GM19395 (cell line): ENCODE data around the gene CNTNAP2.

ENCODE experiments used
- ATAC-seq: cut with Tn5 transposase; IDR thresholded peaks from one replicate; pipeline ENCODE4 v1.9.1; 2021; ENCODE audit warnings: mild to moderate bottlenecking, moderate library complexity; ENCODE audit not compliant: unreplicated experiment

The CNTNAP2 gene

DNA sequence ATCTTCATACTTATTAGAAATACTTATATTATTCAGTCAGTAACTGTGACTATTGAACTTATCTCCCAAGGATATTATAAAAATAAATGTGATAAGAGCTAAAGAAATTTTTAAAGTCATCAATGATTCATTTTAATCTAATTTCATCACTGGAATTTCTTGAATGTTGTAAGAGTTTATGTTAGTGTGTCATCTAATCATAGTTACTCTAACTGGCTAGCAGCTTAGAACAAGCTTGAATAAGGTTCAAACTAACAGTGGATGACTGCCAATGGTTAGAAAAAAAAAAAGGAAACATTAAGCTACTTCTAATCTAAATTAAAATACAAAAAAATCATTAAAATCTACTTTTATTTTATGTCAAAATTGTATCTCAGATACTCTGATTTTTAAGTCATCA lies 1066.3 kb downstream of the CNTNAP2 start:
- ATAC-seq: no peak

DNA sequence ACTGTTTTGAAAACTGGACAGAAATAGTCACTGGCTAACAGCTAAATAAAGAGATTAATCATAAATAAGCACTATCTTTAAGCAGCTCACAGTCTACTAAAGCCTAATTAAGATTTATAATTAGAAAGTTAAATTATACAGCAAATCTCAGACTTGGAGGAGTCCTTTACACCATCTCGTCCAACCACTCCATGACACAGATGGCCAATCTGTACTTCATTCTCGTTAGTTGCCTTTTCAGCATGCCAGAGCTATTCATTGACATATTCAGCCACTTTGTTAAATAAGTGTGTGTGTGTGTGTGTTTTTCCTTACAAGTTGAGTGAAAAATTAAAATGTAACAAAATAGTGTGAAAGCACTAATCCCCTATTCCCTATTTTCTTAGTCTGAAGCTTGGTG lies 1066.7 kb downstream of the CNTNAP2 start:
- no peak for ATAC-seq

DNA sequence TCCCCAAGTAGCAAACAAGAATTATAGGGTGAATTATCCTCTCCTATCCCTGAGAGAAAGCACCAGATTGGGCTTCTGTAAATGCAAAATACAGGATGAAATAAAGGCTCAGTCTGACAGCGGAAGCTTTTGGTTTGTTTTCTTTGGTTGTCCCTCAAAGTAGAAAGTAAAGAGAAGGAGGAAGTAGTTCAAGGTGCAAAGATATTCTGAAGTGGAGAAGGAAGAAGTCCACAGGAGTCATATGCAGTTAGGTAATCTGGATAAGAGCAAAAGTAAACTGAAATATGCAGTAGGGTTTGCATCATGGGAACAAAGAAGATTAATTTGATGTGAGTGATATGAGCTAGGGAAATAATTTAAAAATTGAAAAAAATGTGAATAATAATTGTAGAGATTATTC lies 1071.9 kb downstream of the CNTNAP2 start:
- ATAC-seq: no peak

DNA sequence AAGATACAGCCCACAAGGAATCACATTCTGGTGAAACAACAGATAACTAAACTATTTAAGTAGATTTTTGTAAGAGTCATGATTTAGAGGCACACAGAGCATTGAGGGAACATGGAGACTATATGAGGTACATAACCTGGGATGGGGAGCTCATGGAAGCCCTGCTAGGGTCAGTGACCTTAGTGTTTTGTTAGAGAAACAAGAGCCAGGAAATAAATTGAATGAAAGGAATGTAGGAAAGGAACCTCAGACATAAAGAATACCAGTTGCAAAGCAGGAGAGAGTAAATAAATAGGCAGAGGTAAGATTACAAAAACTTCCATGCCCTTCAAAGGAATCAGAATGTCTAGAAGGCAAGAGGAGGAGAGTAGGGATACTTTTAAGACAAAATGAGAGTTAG lies 1076.9 kb downstream of the CNTNAP2 start:
- no peak for ATAC-seq

DNA sequence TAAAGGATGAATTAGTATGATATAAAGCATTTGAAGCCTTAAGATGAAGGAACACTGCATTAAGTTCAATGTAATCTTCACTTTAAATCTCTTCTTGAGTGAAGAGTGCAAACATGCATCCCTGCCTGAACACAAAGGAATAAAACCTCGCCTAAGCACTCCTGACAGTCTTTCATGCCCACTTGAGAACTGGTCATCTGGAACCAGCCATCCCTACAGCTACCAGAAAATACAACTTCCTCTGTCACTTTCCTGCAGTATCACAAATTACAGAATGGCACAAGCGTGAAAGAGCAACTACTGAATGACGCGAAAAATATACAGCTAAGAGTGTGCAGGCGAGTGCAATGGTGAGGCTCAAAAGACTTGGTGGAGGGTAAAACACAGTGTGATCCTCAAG lies 1079.9 kb downstream of the CNTNAP2 start:
- no peak for ATAC-seq

DNA sequence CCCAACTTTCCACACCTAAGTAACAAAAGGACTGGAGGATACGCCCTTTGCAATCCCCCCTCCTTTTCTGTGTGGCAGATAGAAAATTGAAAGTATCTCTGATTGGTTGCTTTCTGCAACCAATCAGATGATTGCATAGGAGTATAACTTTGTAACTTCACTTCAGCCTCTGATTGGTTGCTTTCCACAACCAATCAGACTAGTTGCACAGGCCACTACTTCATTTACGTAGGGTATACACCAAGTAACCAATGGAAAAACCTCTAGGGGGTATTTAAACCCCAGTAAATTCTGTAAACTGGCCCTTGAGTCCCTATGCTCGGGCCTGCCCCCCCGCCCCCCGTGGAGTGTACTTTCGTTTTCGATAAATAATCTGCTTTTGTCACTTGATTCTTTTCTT lies 1080.4 kb downstream of the CNTNAP2 start:
- no peak for ATAC-seq

DNA sequence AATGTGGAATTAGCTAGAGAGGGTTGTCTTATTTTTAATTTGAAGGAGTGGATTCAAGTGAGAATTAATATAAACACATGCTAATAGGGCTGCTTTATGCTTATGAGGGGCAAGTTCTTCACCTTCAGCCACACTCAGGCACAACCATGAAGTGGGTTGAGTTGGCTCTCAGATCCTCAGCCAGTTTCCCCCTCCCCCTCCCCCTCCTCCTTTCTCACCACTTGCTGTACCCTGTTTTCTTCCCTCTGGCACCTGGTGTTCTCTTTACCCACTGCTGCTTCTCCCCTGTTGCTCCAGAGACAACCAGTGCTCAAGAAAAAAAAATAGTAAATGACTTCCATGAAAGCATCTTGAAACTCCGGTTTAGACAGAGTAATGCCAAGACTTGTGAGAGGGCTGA lies 1083.3 kb downstream of the CNTNAP2 start:
- no peak for ATAC-seq

DNA sequence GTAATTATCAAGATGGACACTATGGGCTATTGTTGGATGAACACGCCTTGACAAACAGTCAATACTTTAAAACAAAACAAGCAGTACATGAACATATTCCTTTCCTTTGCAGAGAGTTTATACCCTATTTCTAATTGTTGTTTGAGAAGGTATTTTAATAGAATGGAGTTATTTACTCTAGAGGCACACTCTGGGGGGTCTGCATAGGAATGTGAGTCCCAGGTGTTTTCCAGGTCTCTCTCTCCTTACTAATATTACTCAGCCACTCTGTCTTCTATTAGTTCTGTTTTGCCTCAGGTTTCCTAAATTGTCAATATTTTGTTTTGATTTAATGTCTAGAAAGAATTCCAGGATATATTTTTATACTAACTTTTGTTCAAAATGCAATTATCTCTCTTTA lies 1091.4 kb downstream of the CNTNAP2 start:
- ATAC-seq: no peak

DNA sequence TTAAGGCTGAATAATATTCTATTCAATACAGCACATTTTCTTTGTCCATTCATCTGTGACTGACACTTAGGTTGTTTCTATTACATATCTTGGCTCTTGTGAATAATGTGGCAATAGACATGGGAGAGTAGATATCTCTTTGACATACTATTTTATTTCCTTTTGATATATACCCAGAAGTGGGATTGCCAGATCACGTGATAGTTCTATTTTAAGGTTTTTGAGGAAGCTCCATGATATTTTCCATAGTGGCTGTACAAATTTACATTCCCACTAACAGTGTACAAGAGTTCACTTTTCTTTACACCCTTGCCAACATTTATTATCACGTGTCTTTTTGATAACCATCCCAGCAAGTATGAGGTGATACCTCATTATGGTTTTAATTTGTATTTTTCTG lies 1114.7 kb downstream of the CNTNAP2 start:
- no peak for ATAC-seq

DNA sequence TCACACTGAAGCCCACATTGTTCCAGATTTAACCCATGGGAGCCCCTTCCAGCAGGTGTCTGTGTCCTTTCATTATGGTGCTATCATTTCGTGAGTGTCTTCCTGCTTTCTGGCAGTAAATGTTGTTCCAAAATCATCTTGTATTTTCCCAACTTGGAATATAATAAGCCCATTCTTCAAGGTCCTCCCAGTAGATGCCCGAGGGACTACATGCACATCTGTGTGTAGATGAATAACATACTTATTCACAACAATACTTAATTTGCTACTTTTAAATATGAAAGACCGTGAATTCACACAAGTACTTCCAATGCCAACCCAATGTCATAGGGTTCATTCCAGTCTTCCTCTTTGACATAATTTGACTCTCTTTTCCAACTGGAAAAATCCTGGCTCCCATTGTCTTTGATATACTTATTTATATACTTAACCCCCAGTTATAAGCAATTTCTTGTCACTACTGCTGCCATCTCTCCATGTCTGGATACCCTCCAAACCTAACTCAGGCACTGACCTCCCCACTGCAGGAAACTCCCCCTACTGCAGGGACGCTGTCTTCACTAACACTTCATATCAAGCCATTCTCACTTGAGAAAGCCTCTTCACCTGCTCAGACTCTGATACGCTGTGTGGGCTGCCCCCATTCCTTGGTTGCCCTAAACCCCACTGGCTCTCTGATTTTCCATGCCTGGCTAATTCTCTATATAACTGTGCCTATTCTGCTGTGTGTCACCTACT lies 1119.2 kb downstream of the CNTNAP2 start:
- no peak for ATAC-seq

DNA sequence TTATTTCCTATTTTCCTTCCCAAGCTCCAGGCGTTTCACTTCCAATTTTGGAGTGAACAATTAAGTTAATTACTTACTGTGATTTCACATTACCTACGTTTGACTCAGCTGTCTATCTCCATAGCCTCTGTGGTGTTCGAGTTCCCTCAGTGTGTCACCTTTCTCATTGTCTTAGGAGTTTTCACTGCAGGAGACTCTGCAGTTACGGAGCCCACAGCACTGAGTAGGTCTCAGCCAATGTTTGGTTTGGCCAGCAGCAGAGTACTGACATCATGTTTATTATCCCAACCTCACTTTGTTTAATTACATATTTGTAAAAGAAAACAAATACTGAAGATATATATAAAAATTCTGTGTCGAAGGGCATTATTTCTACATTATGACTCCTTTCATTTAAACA lies 1123.9 kb downstream of the CNTNAP2 start:
- ATAC-seq: no peak

DNA sequence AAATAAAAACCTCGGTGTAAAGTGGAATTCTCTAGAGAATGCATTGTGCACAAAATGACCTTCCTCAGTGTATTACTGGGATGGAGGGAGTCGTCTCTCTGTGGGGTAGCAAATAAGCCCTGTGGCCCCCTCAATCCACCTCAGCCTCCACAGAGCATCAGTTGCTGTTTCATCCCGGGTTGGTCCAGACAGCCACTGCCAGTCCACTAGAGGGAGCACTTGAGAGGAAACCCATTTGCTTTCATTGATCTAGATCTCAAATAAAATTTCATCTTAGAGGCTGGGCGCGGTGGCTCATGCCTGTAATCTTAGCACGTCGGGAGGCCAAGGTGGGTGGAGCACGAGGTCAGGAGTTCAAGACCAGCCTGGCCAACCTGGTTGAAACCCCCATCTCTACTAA lies 1128.7 kb downstream of the CNTNAP2 start:
- peak; percentile 88 for ATAC-seq

DNA sequence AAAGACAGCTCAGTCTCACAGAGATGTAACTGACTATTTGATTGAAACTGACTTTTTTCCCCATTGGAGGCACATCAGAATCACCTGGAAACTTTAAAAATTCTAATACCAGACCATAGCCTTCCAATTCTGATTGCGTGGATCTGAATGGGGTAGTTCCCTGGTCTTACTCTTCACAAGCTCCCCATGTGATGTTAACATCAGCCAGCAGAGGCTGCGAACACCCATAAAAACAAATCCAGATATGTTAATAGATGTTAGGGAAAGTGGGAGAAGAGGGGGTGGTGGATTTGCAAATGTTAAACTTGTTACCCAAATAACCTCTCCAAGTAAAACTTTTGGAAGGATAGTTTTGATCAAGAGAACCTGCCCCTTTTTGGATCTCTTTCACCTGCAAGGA lies 1133.4 kb downstream of the CNTNAP2 start:
- ATAC-seq: no peak

DNA sequence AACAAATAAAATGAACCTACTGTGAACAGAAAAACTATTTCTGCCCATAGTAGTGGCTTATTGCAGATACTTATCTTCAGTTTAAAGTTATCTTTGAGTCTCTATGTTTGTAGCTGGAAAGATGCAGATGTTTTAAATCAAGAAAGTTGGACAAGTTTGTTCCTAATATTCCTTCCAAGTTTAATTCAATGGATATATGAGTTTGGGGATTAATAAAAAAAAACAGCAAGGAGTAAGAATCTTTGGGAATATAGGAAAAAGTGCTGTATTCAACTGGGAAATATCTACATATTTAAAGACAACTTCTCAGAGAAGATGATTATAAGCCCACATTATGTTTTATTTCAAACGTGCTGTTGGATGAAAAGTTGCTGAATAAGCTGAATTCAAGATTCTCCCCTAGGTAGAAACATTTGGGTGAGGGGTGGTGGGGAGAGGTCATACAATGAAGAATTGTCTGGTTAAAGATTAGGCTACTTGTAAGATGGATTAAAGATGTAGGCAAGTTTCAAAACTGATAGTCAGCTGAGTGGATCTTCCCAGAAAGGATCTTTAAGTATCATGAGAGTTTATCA lies 1135.2 kb downstream of the CNTNAP2 start:
- no peak for ATAC-seq

DNA sequence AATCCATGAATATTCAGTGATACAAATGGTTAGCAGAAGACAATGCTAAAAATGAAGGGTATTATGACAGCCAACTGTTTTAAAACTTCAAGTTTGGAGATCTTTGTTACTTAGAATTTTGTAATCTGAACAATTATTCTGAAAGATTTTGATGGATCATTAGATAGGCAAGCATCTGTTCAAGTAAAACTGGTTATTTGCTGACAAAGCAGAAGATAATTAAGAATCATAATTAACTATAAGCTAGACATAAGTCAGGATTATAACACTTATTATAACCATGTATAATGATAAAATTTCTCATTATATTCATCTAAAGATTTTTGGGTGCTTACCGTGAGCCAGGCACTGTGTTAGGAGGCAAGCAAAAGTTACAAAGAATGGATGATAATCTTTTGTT lies 1145.1 kb downstream of the CNTNAP2 start:
- ATAC-seq: no peak

DNA sequence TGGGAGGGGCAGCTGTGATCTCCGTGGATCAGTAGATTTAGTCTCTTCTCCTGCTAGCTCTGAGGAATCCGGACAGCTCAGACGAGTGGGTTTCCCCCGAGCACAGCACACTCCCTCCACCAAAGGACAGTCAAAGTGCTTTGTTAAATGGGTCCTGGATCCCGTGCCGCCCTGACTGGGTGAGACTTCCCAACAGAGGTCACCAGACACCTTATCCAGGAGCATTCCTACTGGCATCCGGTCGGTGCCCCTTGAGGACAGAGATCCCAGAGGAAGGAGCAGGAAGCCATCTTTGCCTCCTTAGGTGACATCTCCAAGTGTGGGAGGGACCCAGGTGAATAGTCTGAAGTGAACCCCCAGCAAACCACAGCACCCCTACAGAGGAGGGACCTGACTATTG lies 1148.9 kb downstream of the CNTNAP2 start:
- ATAC-seq: no peak

DNA sequence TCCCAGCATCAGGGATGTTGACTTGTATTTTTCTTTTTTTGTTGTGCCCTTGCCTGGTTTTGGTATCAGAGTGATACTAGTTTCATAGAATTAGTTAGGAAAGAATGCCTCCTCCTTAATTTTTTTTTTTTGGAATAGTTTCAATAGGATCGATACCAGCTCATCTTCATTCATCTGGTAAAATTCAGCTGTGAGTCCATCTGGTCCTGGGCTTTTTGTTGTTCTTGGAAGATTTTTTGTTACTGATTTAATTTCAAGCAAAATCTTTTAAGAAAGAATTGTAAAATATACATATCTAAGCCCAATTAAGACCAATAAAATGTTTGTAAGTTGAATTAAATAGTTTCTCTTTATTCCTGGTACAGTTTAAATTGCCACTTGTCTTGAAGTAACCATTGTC lies 1159.5 kb downstream of the CNTNAP2 start:
- no peak for ATAC-seq

DNA sequence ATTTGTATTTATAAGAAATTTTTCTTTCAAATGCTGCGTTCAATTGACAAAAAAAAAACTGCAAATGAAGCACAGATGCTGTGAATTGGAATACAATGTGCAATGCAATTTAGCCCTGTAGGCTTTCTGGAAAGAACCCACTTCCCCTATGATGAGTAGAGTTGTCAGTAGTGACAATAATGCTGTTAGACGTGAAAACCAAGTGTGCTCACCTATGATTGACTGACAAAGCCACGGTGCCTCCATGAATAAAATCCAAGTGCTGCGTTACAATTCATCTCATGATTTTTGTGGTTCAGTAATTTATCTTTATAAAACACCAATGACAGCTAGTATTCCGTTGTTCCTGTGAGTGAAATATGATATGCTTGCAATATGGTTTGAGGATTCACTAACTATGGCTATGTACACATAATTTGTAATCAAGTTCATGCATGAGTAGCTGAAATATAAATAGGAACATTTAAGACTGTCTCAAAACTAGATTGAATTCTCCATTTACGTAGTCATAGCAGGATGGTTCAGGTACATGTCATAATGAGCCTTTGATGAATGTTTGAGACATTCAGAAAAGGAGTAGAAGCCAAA lies 1160.3 kb downstream of the CNTNAP2 start:
- no peak for ATAC-seq

DNA sequence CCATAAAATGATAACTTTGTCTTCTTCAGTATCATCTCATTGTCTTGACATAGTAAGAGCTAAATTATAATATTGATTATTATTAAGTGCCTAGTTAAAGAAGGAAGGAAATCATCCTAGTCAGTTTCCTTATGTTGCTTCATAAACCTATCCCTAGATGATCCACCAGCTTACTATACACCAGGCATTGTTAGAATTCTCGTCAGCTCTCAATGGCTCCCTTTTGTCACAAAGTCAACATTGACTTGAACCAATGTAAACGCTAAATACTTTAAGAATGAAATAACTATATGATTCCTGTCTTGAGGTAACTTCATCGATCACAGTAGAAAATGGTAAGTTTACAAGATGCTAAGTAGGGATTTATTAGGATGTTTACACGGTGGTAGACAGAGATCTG lies 1162.9 kb downstream of the CNTNAP2 start:
- no peak for ATAC-seq

DNA sequence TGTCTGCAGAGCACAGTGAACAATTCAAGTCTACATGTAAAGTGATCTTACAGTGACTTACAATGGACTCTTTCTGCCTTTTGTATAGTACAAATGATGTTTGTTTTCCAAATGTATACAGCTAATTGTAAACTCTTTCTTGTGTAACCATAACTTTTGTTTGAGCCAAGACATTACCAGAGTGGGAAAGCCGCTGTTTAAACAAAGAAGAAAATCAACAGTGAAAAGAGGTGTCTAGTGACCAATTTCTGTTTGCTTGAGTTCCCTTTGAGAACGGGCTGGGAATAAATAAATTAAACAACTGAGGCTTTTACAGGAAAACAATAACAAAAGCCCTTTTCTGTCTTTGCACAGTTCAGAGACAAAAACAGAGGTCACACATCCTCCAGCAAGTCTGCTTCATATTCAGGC lies 1163.4 kb downstream of the CNTNAP2 start:
- ATAC-seq: no peak

DNA sequence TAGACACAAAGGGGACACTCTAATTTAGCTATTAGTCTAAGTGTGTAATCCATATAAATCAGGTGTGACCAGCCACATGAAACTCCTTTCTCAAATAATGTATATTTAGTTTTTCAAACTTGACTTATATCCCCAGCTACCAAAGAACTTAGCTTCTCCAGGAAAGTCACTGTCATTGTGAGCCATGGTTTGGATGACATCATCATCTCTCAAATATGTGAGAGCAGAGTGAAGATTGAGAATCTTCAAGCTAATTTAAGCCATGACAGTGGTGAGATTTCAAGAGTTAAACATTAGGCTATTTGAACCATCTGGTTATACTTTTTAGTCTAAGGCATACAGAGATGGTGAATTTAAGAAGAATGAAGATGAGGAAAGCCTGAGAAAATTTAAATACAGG lies 1165.6 kb downstream of the CNTNAP2 start:
- no peak for ATAC-seq

DNA sequence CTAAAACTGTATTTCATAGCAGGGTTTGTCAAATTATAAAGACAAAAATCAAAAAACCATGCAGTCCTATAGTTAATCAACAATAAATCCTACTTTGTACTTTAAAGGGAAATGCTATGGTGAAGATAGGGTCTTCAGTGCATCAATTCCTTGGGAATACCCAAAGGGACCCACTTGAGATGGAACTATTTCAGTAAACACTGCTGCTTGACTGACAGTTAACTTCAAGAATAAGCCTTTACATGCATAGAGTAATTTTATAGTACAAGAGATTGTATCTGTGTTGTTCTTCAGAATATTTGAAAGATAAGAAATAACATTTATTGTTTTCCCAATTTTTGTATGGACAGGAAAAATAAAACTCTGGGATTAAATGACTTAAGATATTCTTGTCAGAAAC lies 1179.6 kb downstream of the CNTNAP2 start:
- no peak for ATAC-seq

DNA sequence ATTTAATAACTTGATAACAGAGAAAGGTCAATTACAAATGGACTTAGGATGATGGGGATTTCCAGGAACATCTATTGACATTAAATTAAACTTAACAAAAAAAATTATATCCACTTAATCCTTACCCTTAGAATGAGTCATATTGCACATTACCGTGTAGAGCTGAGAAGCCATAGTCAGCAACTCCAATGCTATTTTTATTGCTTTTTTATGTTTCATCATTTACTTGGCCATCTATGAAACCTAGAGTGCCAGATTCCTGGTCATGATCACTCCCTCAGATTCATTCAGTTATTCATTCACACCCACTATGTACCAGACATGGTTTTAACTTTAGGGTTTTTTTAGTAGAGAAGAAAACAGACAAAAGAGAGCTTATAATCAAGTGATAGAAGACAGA lies 1180.4 kb downstream of the CNTNAP2 start:
- no peak for ATAC-seq
